Bronchial smooth muscle cell (primary cell): ENCODE measurements around the gene TBC1D28. TPM values are rescaled to one million over a fixed set of nuclear protein-coding genes. Genes with fewer than 3 reads are reported as not detected.

Experiments
- total RNA-seq: library from RNA; depleted of rRNA; stranded (reverse); fragments of >200 nt; gene quantifications from 2 replicates; pipeline ENCODE4 v1.2.1, GENCODE V29; 2014

Gene TBC1D28
- total RNA-seq = not detected in 2 replicates

GRCh38 chr17:18644291-18644690 is at the start of gene TBC1D28:
TSS of gene TBC1D28 (minus strand) at chr17:18644391. CDS start at chr17:18641352, 3,039 bp downstream.

GRCh38 chr17:18681767-18682571 is 37.8 kb upstream of the TBC1D28 start, which contains the start of gene FOXO3B:
TSS of gene FOXO3B (minus strand) at chr17:18682314. CDS start at chr17:18681651, 663 bp downstream.

Other genes starting within 250 kb of the TBC1D28 start
- gene LGALS9C, start 167.6 kb downstream of the TBC1D28 start, total RNA-seq = not detected in 2 replicates
- gene FOXO3B, start 37.9 kb upstream of the TBC1D28 start, total RNA-seq = 1.7 and 4.1 TPM in 2 replicates
- under 0.01 TPM in 2 replicates for gene FBXW10, start 99.7 kb upstream of the TBC1D28 start, total RNA-seq
- 63.0 and 69.8 TPM in 2 replicates for gene TVP23B, start 136.8 kb upstream of the TBC1D28 start, total RNA-seq
- gene PRPSAP2, start 213.7 kb upstream of the TBC1D28 start, total RNA-seq = 35.9 and 57.3 TPM in 2 replicates